Measurements from ENCODE around the gene ZNF14.
"Not testable (repeated sequence)": the region's sequence is repeated elsewhere in the genome, so short reads cannot be mapped to it uniquely, and the experiment has no call there.

ZNF14 gene

DNA sequence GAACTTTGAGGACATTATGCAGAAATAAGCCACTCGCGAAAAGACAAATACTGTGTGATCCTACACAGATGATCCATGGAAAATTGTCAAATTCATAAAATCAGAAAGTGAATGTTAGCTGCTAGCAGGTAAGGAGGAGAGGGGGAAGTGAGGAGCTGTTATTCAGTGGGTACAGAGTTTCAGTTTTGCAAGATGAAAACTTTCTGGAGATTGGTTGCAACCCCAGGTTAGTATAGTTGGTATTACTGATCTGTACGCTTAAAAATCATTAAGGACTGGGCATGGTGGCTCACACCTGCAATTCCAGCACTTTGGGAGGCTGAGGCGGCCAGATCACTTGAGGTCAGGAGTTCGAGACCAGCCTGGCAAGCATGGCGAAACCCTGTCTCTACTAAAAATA, 46.3 kb downstream of the ZNF14 start:
- DNase-seq = no peak

DNA sequence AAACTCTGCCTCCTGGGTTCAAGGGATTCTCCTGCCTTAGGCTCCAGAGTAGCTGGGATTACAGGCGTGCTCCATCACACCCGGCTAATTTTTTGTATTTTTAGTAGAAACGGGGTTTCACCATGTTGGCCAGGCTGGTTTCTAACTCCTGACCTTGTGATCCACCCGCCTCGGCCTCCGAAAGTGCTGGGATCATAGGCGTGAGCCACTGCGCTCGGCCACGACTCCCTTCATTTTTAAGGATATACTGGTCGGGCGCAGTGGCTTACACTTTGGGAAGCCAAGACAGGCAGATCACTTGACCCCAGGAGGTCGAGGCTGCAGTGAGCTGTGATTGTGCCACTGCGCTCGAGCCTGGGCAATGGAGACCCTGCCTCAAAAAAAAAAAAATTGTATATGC, 46.8 kb downstream of the ZNF14 start:
- not testable (repeated sequence) for DNase-seq

DNA sequence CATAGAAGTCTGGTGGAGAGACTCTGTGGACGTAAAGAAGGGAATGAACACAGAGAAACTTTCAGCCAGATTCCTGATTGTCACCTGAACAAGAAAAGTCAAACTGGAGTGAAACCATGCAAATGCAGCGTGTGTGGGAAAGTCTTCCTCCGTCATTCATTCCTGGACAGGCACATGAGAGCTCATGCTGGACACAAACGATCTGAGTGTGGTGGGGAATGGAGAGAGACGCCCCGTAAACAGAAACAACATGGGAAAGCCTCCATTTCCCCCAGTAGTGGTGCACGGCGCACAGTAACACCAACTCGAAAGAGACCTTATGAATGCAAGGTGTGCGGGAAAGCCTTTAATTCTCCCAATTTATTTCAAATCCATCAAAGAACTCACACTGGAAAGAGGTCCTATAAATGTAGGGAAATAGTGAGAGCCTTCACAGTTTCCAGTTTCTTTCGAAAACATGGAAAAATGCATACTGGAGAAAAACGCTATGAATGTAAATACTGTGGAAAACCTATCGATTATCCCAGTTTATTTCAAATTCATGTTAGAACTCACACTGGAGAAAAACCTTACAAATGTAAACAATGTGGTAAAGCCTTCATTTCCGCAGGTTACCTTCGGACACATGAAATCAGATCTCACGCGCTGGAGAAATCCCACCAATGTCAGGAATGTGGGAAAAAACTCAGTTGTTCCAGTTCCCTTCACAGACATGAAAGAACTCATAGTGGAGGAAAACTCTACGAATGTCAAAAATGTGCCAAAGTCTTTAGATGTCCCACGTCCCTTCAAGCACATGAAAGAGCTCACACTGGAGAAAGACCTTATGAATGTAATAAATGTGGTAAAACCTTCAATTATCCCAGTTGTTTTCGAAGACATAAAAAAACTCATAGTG, 53.5 kb downstream of the ZNF14 start:
- DNase-seq = no peak

DNA sequence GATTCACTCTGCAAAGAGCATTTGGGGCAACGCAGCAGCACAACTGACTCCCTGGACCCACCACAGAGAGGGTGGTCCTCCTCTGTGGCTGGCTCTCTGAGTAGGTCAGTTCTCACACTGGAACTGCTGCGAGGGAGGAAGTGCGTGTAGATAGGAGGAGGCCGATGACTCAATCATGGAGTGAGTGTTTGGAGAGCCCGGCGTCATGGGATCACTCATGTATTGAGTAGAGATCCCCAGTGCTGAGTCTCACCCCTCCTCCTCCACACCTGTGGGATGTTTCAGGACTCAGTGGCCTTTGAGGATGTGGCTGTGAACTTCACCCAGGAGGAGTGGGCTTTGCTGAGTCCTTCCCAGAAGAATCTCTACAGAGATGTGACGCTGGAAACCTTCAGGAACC, 55.3 kb downstream of the ZNF14 start:
- no peak for DNase-seq

DNA sequence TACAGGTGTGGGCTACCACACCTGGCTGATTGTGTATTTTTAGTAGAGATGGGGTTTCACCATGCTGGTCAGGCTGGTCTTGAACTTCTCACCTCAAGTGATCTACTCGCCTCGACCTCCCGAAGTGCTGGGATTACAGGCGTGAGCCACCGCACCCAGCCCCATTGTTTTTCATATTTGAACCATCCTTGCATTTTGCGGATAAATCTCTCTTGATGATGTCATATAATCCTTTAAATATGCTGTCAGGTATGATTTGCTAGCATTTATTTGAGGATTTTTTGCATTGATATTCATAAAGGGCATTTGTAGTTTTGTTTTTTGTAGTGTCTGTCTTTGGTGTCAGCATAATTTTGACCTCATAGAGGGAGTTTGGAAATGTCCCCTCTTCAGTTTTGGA, 58.6 kb downstream of the ZNF14 start:
- DNase-seq = no peak

DNA sequence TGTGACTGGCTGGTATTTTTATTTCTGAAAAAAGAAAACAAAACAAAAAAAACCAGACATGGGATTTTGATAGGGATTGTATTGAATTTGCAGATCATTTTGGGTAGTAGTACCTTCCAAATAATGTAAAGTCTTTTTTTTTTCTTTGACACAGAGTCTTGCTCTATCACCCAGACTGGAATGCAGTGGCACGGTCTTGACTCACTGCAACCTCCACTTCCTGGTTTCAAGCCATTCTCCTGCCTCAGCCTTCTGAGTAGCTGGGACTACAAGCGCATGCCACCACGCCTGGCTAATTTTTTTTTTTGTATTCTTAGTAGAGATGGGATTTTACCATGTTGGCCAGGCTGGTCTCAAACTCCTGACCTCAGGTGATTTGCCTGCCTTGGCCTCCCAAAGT, 60.1 kb downstream of the ZNF14 start:
- no peak for DNase-seq

DNA sequence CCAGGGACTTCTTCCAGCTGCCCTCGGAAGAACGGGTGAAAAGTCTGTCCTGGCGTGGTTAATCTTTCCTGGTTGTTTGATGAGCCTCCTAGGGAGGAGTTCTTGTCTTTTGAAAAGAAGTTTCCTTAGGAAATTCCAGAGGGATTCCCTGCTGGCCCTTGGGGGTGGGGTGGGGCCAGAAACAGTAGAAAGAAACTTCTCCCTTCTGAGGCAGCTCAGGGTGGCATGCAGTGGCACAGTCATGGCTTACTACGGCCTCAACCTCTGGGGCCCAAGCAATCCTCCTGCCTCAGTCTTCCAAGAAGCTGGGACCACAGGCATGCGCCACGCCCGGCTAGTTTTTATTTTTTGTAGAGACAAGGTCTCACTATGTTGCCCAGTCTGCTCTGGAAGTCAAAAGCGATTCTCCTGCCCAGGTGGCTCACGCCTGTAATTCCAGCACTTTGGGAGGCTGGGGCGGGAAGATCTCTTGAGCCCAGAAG, 62.8 kb downstream of the ZNF14 start:
- DNase-seq = no peak

DNA sequence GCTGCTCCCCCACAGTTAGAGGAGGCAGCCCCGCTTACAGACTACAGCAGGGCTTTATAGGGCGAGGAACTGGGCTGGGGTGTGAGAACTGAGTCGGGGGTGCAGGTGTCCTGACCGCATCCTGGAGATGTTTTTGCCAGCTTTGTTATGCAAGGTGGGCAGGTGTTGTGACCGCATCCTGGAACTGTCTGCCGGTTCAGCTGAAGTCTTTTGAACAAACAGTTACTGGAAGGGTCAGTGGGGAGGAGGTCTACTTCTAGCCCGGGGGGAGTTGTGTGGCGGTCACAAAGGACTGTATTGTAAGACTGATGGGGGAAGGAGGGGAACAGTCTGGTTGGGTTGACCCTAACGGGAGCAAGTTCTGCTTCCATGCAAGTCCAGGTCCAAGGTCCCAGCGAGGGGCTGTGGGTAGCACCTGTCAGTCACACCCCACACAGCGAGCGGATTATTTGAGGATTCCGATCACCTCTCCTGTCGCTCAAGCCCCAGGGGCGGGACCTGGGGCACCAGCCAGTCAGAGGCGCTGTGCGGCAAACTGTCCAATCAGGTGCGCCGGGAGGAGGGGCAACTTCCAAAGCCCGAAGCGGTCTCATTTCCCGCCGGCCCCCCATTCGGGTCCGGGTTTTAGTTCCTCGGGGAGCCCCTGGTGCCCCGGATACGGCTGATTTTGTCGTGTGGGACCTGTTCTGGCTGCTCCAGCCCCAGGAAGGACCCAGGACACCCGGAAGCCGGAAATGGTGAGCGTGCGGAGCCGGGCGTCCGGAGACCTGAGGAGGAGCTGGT, 64.5 kb downstream of the ZNF14 start, which contains the start of gene ZNF101:
Gene ZNF101, plus strand, starts transcription at position 610 of the 783 bp plus-strand sequence. Its CDS starts 125 bp downstream, at position 735.
- peak; percentile 95 for DNase-seq

DNA sequence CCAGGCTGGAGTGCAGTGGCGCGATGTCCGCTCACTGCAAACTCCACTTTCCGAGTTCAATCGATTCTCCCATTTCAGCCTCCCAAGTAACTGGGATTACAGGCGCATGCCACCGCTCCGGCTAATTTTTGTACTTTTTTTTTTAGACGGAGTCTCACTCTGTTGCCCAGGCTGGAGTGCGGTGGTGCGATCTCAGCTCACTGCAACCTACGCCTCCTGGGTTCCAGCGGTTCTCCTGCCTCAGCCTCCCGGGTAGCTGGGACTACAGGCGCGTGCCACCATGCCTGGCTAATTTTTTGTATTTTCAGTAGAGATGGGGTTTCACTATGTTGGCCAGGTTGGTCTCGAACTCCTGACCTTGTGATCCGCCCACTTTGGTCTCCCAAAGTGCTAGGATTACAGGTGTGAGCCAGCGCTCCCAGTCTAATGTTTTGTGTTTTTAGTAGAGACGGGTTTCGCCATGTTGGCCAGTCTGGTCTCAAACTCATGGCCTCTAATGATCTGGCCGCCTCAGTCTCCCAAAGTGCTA, 67.4 kb downstream of the ZNF14 start:
- DNase-seq = not testable (repeated sequence)

DNA sequence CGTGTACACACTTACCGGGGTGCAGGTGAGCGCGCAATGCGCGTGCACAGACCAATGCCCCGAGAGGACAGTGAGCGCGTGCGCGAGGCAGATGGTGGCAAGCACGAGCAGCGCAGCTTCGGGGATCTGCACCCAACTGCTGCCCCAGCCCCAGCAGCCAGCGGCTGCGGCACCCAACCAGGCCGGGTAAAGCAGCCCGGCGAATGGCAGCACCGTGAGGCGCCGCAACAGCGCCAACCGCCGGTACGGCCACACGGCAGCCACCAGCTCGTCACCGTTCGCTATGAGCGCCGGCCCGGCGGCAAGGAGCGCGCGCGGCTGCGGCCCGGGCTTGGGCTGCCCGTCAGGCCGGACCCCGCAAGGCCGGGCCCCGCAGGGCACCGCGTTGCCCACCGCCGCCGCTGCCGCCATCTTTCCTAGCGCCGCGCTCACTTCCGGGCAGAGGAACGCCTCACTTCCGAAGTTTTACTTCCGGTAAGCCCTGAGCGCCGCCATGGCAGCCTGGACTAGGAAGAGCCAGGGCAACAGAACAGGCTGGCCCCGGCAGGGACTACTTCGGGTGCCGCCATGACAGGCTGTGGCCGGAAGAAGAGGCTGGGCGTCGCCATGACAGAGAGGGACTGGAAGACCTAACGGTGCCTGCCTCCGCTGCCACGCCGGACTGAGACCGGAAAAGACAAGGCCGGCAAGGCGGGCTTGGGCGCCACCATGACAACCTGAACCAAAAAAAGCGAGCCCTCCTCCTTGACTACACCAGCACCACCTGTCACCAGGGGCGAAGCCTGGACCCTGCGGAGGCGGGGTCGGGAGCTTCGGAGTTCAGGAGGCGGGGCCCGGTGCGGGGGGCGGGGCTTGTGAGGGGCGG, 69.4 kb downstream of the ZNF14 start, which contains the start of gene ATP13A1:
Gene ATP13A1, minus strand, starts transcription at position 421 of the 865 bp plus-strand sequence. Its CDS starts 10 bp downstream, at position 411.
- peak; percentile 97 to 98 for DNase-seq

DNA sequence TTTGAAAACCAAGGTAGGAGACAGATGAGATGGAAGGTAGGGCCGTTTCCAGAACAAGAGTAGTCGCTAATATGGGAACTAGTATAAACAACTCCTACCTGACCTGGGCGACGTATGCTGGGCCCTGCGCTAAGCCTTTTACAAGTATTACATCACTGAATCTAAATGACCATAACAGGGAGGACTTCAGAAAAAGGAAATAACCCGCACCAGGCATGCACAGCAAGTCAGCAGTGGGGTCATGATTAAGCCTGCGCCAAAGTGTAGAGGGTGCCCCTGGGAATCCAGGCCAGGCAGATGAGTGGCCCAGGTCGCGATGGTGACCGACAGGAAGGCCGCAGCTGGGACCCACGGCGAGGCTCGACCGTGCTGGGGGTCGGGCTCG, 70.0 kb downstream of the ZNF14 start:
- DNase-seq = no peak

DNA sequence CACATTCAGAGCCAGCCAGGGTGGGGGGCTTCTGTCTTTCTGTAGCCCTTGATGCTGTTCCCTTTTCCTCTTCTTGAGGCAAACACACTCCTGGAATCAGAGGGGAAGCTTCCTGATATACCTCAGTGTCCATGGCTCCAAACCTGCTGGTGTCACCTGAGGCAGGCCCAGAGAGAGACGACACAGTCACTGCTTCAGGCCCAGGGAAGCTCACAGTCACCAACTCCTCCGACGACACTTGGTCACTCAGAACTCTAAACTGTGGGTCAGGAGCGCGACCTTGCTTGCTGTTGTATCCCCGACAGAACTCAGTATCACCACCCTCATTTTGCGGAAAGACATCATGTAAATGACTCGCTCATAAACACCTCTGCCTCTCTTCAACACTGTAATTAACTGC, 70.6 kb downstream of the ZNF14 start:
- no peak for DNase-seq

DNA sequence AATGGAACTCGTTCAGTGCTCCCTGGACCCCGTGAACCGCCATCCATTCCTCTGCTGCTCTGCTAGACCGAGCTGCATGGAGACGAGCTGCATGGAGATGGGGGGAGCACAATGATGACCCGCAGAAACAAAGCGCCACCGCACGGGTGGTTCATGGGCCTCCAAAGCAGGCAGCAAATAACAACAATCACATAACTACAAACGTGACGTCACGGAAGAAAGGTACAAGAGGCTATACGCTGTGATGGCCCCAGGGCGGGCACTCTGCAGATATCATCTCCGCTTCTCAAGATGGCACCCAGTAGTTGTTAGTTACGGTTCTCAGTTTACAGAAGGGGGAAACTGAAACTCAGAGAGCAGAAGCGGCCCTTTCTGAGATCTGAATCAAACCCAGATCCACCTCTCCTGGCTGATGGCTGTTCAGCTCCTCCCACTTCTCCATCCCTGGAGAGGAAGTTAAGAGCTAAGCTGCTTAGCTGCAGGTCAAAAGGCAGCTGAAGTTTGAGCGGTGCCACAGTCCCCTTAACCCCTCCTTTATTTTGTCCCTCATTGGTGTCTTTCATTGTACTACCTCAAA, 71.1 kb downstream of the ZNF14 start:
- DNase-seq = peak; percentile 70

DNA sequence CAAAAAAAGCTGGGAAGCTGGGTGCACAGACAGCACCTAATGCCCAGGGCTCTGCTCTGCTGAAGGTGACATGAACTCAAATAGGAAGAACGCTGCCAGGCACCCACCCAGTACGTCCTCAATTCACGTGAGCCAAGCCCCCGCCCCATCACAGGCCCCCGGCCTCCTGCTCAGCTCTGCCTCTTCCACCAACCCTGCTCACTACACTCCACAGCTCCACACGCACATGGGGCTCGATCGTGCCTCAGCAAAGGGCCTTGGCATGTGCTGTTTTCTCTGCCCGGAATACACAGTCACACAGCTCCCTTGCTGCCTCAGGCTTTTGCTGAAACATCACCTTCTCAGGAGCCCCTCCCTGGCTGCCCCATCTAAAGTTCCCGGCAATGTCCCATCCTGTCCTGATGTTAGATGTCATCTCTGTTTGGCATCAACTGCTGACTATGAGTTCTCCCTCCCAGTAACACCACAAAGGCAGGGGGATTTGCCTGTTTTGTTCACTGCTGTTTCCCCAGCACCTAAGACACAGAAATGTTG, 71.7 kb downstream of the ZNF14 start:
- DNase-seq = no peak

All from CD4-positive, alpha-beta T cell treated with Interleukin-4 for 1 hour (primary cell).